ENCODE data around the gene PGD.
"Not testable (repeated sequence)": the region's sequence is repeated elsewhere in the genome, so short reads cannot be mapped to it uniquely, and the experiment has no call there.

PGD gene

GRCh38 chr1:10400013-10400412 is 1.1 kb downstream of the PGD start:
- no peak for DNase-seq

DNA sequence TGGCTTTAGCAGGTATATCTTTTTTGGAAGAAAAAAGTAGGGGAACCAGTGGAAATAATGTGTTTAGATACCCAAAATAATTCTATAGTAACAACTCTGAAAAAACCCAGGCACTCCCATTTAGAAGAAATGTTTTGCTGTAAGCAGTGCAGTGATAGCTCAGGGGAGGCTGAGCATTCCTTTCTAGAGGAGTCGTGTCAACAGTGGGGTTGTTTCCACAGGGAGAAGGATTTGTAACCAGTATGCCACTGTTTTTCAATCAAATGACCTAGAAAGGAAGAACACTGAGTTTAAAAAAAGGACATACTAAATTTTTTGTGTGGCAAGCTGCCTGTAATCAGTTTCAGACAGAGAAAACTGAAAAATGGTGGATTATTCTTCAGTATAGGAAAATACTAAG is 2.4 kb downstream of the PGD start:
- no peak for DNase-seq

DNA sequence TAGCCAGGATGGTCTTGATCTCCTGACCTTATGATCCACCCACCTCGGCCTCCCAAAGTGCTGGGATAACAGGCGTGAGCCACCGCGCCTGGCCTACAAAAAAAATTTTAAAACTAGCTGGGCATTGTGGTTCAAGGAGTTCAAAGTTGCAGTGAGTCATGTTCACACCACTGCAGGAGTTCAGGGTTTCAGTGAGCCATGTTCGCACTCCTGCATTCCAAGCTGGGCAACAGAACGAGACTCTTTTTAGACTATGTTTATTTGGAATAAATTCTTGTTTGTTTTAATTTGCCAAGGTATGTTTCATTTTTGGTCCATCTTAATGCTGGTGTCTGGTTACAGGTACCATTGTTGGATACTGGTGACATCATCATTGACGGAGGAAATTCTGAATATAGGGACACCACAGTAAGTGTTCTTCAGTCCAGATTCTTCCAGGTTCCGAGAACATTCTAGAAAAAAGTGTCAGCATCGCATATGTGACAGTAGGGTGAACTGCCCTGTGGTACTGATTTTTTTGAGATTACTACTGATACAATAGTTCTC is 3.9 kb downstream of the PGD start:
- DNase-seq = no peak

DNA sequence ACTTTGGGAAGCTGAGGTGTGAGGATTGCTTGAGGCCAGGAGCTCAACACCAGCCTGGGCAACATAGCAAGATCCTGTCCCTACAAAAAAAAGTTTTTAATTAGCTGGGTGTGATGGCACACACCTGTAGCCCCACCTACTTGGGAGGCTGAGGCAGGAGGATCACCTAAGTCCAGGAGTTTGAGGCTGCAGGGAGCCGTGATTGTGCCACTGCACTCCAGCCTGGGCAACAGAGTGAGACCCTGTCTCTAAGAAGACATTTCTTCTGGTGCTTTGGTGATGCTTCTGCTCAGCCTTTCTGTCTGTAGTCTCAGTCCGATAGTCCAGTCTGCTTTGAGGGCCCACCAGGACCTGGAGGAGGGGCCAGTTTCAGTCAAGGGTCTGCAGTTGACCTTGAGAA is 8.3 kb downstream of the PGD start:
- no peak for DNase-seq

DNA sequence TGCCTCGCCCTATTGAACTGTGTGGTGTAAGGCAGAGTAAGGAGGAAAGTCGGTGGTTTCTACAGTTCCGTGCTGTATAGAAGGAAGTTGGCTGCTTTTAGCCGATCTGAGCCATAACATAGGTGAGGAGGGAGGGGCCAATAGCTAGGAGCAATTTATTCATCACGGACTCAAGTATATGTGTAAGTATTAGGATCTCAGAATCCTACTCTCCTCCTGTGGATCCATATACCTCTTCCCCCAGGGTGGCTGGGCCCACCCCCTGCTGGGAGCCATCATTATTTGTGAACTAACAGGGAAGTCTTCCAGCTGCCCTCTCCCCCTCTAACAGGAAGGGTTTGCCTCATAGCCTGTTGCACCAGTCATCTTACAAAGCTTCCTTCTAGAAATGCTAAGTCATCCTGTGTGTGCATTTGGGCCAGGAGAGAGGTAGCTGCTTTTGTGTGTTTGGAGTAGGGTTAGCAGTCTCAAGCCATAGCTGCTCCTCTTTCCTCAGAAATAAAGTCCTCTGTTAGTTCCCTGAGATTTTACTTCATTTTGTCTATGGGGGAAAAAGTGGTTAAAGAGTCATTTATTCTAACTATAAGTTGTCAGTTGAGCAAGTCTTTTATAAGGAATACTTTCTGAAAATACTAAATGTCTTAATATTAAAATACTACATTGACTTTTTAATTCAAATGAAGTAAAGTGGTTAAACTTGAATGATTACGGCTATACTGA is 16.5 kb downstream of the PGD start:
- peak; percentile 39 for DNase-seq

- DNase-seq = not testable (repeated sequence)
Observed at GRCh38 chr1:10415967-10416366, 17.1 kb downstream of the PGD start.

GRCh38 chr1:10418741-10419140 is 19.9 kb downstream of the PGD start:
- not testable (repeated sequence) for DNase-seq

DNA sequence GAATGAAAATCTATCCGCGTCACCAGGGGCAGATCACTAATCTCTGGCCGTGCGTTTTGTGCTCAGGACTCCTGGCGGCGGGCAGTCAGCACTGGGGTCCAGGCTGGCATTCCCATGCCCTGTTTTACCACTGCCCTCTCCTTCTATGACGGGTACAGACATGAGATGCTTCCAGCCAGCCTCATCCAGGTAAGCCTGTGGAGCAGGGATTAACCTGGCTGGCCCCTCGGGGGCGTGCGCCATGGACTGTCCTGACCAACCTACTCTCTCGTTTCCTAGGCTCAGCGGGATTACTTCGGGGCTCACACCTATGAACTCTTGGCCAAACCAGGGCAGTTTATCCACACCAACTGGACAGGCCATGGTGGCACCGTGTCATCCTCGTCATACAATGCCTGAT is 20.5 kb downstream of the PGD start:
- no peak for DNase-seq

GRCh38 chr1:10421637-10422036 is 22.8 kb downstream of the PGD start:
- no peak for DNase-seq

DNA sequence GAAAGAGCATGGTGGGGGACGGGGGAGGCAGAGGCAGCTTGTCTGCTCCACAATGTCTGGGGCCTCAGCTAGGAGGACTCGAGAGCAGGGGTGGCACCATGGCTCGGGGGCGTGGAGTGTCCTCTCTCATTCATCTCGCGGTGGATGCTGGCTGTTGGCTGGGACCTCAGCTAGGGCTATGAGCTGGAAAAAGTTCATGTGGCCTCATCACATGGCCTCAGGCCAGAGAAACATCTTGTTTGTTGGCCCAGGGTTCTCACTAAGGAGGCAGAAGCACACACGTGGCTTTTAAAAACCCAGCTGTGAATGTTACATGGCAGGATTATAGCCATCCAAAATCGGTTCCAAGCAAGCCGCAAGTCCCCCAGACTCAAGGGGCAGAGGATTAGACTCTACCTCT is 25.2 kb downstream of the PGD start:
- DNase-seq = no peak

DNA sequence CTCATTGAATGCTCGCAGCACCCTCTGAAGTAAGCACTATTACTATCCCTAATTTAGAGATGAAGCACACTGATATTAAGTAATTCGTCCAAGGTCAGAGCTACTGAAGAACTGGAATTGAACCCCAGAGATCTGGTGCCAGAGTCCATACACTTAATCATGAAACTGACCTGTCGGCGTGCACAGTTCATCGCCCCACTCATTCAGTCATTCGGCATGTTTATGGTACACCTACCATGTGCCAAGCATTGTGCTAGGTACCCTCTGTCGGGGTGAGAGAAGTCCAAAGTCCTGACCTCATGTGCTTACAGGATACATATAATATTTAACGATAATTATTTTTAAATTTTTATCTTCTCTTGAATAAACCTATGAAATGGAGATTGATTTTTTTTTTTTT is 25.8 kb downstream of the PGD start:
- DNase-seq = no peak

- not testable (repeated sequence) for DNase-seq
Observed at GRCh38 chr1:10425826-10426534, 27.1 kb downstream of the PGD start.

GRCh38 chr1:10426535-10426848 is 27.6 kb downstream of the PGD start:
- not testable (repeated sequence) for DNase-seq

DNA sequence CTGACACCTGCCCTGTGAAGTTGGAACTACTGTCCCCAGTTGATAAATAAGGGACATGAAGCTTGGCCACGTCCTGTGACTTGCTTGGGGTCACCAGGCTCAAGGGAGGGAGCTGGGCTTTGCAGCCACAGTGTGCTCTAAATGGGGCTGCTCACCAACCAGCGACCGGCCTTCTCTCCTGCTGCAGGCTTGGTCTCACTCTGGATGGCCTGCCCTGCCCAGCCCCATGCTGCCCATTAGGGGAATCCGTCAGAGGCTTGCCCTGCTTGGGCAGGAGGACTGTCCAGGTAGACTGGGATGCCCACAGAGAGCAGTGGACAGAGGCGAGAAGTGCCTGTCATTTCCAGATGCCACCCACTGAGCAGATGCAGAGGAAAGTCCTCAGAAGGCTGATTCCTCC is 30.1 kb downstream of the PGD start:
- DNase-seq = no peak

GRCh38 chr1:10429868-10430215 is 31.0 kb downstream of the PGD start:
- peak; percentile 27 for DNase-seq

GRCh38 chr1:10430216-10431069 is 31.6 kb downstream of the PGD start, which contains the start of gene CENPS:
TSS of gene CENPS (plus strand) at chr1:10430433. CDS start at chr1:10430518, 85 bp downstream.
- peak; percentile 81 for DNase-seq

DNA sequence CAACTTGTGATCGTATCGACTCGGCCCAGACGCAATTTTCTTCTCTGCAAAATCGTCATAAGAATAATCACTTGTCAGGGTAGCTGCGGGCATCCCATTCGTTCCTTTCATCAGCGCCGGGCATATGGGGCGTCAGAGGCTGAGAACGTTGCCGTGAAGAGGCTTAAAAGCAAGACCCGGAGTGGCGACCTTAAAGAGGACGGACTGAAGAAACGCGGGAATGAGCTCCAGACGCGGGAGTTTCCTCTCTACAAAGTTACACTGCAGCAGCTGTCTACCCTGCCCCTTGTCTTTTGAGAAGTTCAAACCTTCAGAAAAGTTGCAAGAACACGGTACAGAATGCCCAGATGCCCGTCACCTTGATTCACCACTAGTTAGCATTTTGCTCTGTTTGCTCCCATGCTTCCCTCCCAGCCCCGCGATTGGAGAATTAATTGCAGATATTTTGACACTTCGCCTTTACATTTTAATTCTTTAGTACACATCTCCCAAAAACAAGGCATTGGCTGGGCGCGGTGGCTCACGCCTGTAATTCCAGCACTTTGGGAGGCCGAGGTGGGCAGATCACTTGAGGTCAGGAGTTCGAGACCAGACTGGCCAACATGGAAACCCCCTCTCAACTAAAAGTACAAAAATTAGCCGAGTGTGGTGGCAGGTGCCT is 32.3 kb downstream of the PGD start:
- DNase-seq = peak; percentile 19

DNA sequence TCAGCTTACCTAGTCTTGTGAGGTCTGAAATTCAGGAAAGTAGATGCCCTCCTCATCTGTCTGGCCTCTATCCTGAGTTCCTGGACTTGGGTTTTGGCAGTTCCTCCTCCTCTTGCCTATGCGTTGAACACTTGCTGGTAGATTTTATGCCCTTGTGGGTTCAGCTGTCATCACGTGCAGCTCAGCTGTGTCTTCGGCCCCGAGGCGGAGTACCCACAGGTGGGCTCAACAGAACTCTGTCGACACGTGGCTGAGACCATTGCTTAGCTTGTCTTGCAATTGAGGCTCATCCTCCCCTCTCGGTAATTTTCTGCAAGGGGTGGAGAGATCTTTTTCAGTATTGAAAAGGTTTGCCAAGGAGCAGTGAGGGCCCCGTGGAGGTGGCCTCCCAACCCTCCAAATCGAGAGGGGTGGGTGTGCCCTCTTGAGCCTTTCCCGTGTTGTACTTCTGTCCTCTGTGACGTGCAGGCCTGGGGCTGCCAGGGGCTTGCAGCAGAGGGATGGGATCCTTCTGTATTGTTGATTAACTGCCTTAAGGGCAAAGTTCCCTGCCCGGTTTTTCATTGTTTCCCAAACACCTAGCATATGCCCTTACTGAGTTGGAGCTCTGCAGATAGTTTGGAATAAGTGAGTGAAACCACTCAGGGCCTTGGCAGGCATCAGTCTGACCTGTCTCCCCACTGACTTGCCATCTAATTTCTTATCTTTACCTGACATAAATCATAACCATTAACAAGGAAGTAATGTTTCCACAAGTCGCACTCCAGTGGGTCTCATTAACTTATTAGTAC is 34.2 kb downstream of the PGD start:
- no peak for DNase-seq

DNA sequence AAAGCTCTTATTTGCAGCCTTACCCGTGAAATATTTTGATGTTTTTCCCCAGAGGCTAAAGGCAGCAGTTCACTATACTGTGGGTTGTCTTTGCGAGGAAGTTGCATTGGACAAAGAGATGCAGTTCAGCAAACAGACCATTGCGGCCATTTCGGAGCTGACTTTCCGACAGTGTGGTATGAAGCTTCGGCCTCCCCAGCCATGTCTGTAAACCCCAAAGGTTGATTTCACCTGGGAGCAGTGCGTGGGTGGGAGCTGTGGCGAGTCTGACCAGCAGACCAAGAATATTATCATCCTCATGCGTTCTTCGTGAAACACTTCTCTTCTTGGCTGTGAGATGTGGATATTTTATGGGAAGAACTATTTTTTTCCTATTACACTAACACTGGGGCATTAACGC is 34.9 kb downstream of the PGD start:
- no peak for DNase-seq

DNA sequence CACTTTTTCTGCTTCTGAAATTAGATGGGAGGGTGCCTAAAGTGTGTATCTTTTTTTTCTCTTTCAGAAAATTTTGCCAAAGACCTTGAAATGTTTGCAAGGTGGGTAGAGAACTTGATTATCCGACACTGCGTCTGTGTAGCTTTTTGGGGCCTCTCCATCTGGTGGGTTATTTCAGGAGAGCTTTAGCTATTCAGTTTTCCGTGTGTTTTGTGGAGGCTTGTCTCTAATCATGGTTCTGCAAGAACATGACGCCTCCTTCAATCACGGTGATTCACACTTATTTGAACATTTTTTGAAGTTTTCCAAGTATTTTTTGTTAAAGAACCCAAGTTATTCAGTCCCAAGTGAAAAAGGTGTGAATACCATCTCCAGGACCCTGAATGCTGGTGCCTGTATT is 35.7 kb downstream of the PGD start:
- no peak for DNase-seq

DNA sequence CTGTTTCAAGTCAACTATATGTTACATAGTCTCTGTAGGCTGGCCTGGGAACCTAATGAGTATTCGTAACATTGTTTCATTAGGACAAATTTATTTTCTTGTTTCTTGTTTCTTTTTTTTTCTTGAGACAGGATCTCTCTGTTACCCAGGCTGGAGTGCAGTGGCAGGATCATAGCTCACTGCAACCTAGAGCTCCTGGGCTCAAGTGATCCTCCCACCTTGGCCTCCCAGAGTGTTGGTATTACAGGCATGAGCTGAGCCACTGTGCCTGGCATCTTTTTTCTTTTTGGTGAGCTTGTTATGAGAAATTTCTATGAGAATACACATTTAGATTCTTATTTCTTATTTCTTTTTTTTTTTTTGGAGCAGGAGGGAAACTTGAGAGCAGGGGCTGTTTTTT is 38.2 kb downstream of the PGD start:
- DNase-seq = no peak

- no peak for DNase-seq
Observed at GRCh38 chr1:10438677-10439163, 39.9 kb downstream of the PGD start.

All from CD4-positive, alpha-beta T cell treated with Interleukin-15 for 1 hour (primary cell).